Activated CD4-positive, alpha-beta T cell treated with anti-CD3 and anti-CD28 coated beads, Interleukin-2, amount 10 ng/mL, durations not matched to agents 7 days and 5 days (primary cell): ENCODE data around the gene OPCML. TPM values are rescaled to one million over a fixed set of nuclear protein-coding genes. Genes with fewer than 3 reads are reported as not detected.

Experiments
- CTCF ChIA-PET: fragments of 350-600 bp; sonication (Branson Sonifier 250); formaldehyde crosslinking; loops from one replicate; lab custom pipeline; 2021; ENCODE audit warnings: antibody characterized with exemption; lab: Charles Lee
- POLR2A ChIA-PET: fragments of 350-600 bp; sonication (Branson Sonifier 250); formaldehyde crosslinking; loops from one replicate; lab custom pipeline; 2021; ENCODE audit warnings: antibody characterized with exemption; lab: Charles Lee
- DNase-seq: peaks from one replicate; pipeline ENCODE4 v3.0.0-alpha.2; 2020
- H3K27ac Mint-ChIP-seq: one replicate; pipeline ENCODE4 v1.8.0; 2021; ENCODE audit warnings: mild to moderate bottlenecking, moderate library complexity, mixed read lengths
- H3K27me3 Mint-ChIP-seq: one replicate; pipeline ENCODE4 v1.8.0; 2021; ENCODE audit warnings: mixed read lengths
- H3K36me3 Mint-ChIP-seq: one replicate; pipeline ENCODE4 v1.8.0; 2021; ENCODE audit warnings: low read depth, mixed read lengths
- H3K4me1 Mint-ChIP-seq: one replicate; pipeline ENCODE4 v1.8.0; 2021; ENCODE audit warnings: mixed read lengths
- H3K4me3 Mint-ChIP-seq: one replicate; pipeline ENCODE4 v1.8.0; 2021; ENCODE audit warnings: mild to moderate bottlenecking, moderate library complexity, mixed read lengths
- H3K9me3 Mint-ChIP-seq: one replicate; pipeline ENCODE4 v1.8.0; 2021; ENCODE audit warnings: mixed read lengths
- total RNA-seq, 2 experiments: library from RNA; stranded (reverse); gene quantifications; one replicate each; pipeline ENCODE4 v1.2.3, GENCODE V29; 2021

OPCML gene
- total RNA-seq, 2 experiments from 2014 or later: not detected

GRCh38 chr11:132838627-132839026 is 693.7 kb downstream of the OPCML start:
- Mint-ChIP-seq H3K9me3 (no peaks in the 10 kb centered on the region), H3K4me1 (no peaks in the 10 kb centered on the region), H3K4me3 (no peak overlapping the region), H3K36me3 (no peaks in the 10 kb centered on the region), H3K27ac (no peak overlapping the region), H3K27me3 (no peaks in the 10 kb centered on the region)
- no peak for DNase-seq
- ChIA-PET POLR2A (no interaction called here), CTCF (no interaction called here)

- no peak for DNase-seq
- POLR2A ChIA-PET: no interaction called here
- H3K36me3 Mint-ChIP-seq: no peaks in the 10 kb centered on the region
These were observed 701.0 kb downstream of the OPCML start for GRCh38 chr11:132831272-132831671.

DNA sequence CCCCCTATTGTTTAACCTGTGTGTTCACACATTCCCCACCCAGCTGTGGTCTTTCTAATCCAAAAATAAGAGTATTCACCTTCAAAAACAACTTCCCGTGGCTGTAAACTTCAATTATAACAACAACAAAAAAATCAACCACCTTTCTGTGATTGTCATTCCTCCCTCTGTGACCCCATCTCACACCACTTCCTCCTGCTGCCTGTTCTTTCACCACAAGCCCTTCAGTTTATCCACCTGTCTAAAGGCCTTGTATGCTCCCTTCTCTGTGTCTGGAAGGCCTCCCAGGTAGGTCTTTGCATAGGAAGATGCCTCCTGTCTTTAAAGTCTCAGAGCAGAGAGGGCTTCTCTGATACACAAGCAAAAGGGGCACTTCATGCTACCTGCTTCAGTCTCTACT is 707.7 kb downstream of the OPCML start:
- no peak for DNase-seq
- ChIA-PET POLR2A (no interaction called here), CTCF (no interaction called here)
- Mint-ChIP-seq H3K27ac (no peak overlapping the region), H3K36me3 (no peaks in the 10 kb centered on the region), H3K27me3 (no peaks in the 10 kb centered on the region), H3K4me3 (no peak overlapping the region), H3K4me1 (no peaks in the 10 kb centered on the region), H3K9me3 (no peaks in the 10 kb centered on the region)

More at GRCh38 chr11:132831272-132831671, 701.0 kb downstream of the OPCML start:
- H3K27ac Mint-ChIP-seq: no peak overlapping the region
- H3K27me3 Mint-ChIP-seq: no peaks in the 10 kb centered on the region
- no peaks in the 10 kb centered on the region for H3K9me3 Mint-ChIP-seq
- CTCF ChIA-PET: no interaction called here
- H3K4me1 Mint-ChIP-seq: no peaks in the 10 kb centered on the region
- H3K4me3 Mint-ChIP-seq: no peak overlapping the region

DNA sequence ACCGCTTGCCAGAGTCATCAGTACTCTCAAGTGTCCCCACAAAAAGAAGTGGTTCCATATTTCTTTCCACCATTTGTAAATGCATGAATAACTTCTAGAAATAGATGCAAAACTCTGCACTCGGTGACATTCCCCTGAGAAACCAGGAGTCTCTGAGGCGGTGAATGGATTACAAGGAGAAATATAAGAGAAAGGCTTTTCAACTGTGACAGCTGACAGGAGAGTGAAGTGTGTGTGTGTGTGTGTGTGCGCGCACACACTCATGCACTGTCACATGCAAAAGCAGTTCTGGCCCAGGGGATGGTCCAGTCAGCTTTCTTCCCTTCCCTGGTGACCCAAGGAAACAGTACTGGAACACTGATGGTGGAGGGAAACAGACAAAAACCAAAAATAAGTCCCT is 710.0 kb downstream of the OPCML start:
- Mint-ChIP-seq H3K27me3 (no peaks in the 10 kb centered on the region), H3K27ac (no peak overlapping the region), H3K4me3 (no peak overlapping the region), H3K36me3 (no peaks in the 10 kb centered on the region), H3K9me3 (no peaks in the 10 kb centered on the region), H3K4me1 (no peaks in the 10 kb centered on the region)
- no peak for DNase-seq
- ChIA-PET POLR2A (no interaction called here), CTCF (no interaction called here)

- POLR2A ChIA-PET: no interaction called here
- H3K4me3 Mint-ChIP-seq: no peak overlapping the region
- no peaks in the 10 kb centered on the region for H3K27me3 Mint-ChIP-seq
- H3K27ac Mint-ChIP-seq: no peak overlapping the region
- DNase-seq: no peak
- H3K4me1 Mint-ChIP-seq: no peaks in the 10 kb centered on the region
- H3K9me3 Mint-ChIP-seq: no peaks in the 10 kb centered on the region
- no peaks in the 10 kb centered on the region for H3K36me3 Mint-ChIP-seq
- CTCF ChIA-PET: no interaction called here
These were observed 710.8 kb downstream of the OPCML start for GRCh38 chr11:132821499-132821898.

GRCh38 chr11:132821014-132821413 is 711.3 kb downstream of the OPCML start:
- H3K4me1 Mint-ChIP-seq: no peaks in the 10 kb centered on the region
- no peaks in the 10 kb centered on the region for H3K27me3 Mint-ChIP-seq
- H3K4me3 Mint-ChIP-seq: no peak overlapping the region
- no peak overlapping the region for H3K27ac Mint-ChIP-seq
- no peaks in the 10 kb centered on the region for H3K9me3 Mint-ChIP-seq
- no peaks in the 10 kb centered on the region for H3K36me3 Mint-ChIP-seq
- CTCF ChIA-PET: no interaction called here
- POLR2A ChIA-PET: no interaction called here
- DNase-seq: no peak

DNA sequence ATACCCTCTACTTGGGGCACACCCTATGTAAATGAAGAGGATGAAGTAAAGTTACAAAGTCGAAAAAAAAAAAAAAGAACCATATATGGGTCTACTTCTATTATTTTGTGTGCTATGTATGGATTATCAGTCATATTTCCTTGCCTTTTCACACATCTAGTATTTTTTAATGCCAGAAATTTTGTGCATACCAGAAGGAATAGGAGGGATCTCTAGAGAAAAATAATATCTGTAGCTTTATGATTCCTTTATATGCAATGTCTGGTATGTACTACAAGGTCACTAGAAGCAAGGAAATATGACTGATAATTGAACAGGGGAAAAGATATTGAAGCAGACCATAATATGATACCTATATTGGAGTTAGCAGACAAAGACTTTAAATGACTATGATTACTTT is 713.4 kb downstream of the OPCML start:
- H3K36me3 Mint-ChIP-seq: no peaks in the 10 kb centered on the region
- H3K4me3 Mint-ChIP-seq: no peak overlapping the region
- H3K9me3 Mint-ChIP-seq: no peaks in the 10 kb centered on the region
- H3K4me1 Mint-ChIP-seq: no peaks in the 10 kb centered on the region
- ChIA-PET CTCF (no interaction called here), POLR2A (no interaction called here)
- no peak overlapping the region for H3K27ac Mint-ChIP-seq
- no peak for DNase-seq
- H3K27me3 Mint-ChIP-seq: no peaks in the 10 kb centered on the region

- DNase-seq: no peak
- Mint-ChIP-seq H3K36me3 (no peaks in the 10 kb centered on the region), H3K27me3 (no peaks in the 10 kb centered on the region), H3K9me3 (no peaks in the 10 kb centered on the region), H3K4me3 (no peak overlapping the region), H3K27ac (no peak overlapping the region), H3K4me1 (no peaks in the 10 kb centered on the region)
- POLR2A ChIA-PET: no interaction called here
- CTCF ChIA-PET: no interaction called here
These were observed 714.9 kb downstream of the OPCML start for GRCh38 chr11:132817387-132817786.

- H3K4me3 Mint-ChIP-seq: no peak overlapping the region
- H3K27me3 Mint-ChIP-seq: no peaks in the 10 kb centered on the region
- no peaks in the 10 kb centered on the region for H3K36me3 Mint-ChIP-seq
- ChIA-PET CTCF (no interaction called here), POLR2A (no interaction called here)
- H3K9me3 Mint-ChIP-seq: no peaks in the 10 kb centered on the region
- no peak for DNase-seq
- no peak overlapping the region for H3K27ac Mint-ChIP-seq
- H3K4me1 Mint-ChIP-seq: no peaks in the 10 kb centered on the region
These were observed 717.9 kb downstream of the OPCML start for GRCh38 chr11:132814410-132814809.

DNA sequence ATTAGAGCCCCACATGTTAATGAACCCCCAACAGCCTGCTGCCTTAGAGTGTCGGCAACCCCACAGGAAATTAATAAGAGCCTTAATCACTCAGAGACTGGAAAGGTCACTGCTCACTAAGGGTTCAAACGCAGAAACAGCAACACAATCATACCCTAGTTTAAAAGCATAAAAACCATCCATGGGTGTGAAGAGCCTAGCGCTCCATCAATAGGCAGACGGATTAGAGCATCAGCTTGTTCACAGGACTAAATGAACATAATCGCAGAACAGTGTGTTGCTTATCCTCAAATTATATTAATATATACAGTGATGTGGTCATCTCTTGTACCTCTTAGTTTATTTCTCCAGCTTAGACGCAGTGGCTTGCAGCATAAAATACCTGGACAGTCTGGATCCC is 720.7 kb downstream of the OPCML start:
- DNase-seq: no peak
- Mint-ChIP-seq H3K27ac (no peak overlapping the region), H3K36me3 (no peaks in the 10 kb centered on the region), H3K4me1 (no peaks in the 10 kb centered on the region), H3K9me3 (no peaks in the 10 kb centered on the region), H3K27me3 (no peaks in the 10 kb centered on the region), H3K4me3 (no peak overlapping the region)
- ChIA-PET CTCF (no interaction called here), POLR2A (no interaction called here)

GRCh38 chr11:132809070-132809469 is 723.2 kb downstream of the OPCML start:
- no peak overlapping the region for H3K27ac Mint-ChIP-seq
- POLR2A ChIA-PET: no interaction called here
- H3K27me3 Mint-ChIP-seq: no peaks in the 10 kb centered on the region
- H3K4me3 Mint-ChIP-seq: no peak overlapping the region
- no peaks in the 10 kb centered on the region for H3K4me1 Mint-ChIP-seq
- H3K36me3 Mint-ChIP-seq: no peaks in the 10 kb centered on the region
- H3K9me3 Mint-ChIP-seq: no peaks in the 10 kb centered on the region
- no peak for DNase-seq
- CTCF ChIA-PET: interaction anchor here (0.9 kb wide), 1 partner anchor 24 kb away, joined by 3 read pairs; no protein-coding TSS in a partner anchor

DNA sequence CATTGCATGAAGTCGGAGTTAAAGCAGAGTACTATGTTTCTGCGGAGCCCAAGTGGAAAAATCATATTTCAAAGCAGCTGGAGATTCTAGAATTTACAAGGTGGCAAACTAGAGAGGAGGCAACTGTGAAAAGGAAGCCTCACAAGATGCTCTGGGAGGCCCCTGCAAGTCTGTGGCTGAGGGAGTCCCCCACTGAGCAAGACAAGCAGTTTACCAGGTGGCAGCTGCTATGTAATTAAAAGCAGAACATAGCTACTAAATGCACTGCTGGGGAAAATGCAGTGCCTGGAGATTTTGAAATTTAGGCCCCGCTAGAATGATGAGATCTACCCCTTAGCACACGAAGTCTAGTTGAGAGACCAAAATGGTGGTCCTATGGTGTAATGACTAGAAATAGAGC is 728.0 kb downstream of the OPCML start:
- Mint-ChIP-seq H3K27me3 (no peaks in the 10 kb centered on the region), H3K4me3 (no peak overlapping the region), H3K4me1 (no peaks in the 10 kb centered on the region), H3K27ac (no peak overlapping the region), H3K36me3 (no peaks in the 10 kb centered on the region), H3K9me3 (no peaks in the 10 kb centered on the region)
- CTCF ChIA-PET: no interaction called here
- POLR2A ChIA-PET: no interaction called here
- no peak for DNase-seq

GRCh38 chr11:132803436-132803835 is 728.9 kb downstream of the OPCML start:
- H3K4me1 Mint-ChIP-seq: no peaks in the 10 kb centered on the region
- no peak for DNase-seq
- H3K4me3 Mint-ChIP-seq: no peak overlapping the region
- no peak overlapping the region for H3K27ac Mint-ChIP-seq
- ChIA-PET POLR2A (no interaction called here), CTCF (no interaction called here)
- H3K36me3 Mint-ChIP-seq: no peaks in the 10 kb centered on the region
- no peaks in the 10 kb centered on the region for H3K27me3 Mint-ChIP-seq
- H3K9me3 Mint-ChIP-seq: no peaks in the 10 kb centered on the region

DNA sequence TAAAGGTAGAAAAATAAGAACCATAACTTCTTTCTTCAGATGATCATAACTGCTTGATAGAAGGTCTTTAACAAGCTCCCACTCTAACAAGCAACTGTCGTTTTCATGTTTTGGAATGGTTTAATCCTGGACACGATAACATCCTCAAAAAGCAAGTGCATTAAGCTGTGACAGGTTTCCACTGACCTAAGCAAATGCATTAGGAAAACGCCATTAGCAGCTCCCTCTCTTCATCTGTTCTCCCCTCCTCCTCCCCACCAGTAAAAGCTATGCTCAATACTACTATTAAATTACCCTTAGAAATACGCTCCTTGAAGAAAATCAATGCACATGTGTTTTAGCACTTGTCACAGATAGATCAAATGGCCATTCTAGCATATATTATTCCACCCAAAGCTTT is 729.4 kb downstream of the OPCML start:
- Mint-ChIP-seq H3K36me3 (no peaks in the 10 kb centered on the region), H3K4me1 (no peaks in the 10 kb centered on the region), H3K27me3 (no peaks in the 10 kb centered on the region), H3K9me3 (no peaks in the 10 kb centered on the region), H3K27ac (no peak overlapping the region), H3K4me3 (no peak overlapping the region)
- ChIA-PET CTCF (no interaction called here), POLR2A (no interaction called here)
- DNase-seq: no peak
